SU-DHL-6 (cell line): Measurements from ENCODE around the gene EPN1.

Source experiments
- H2AFZ ChIP-seq: fragments of 200-600 bp; sonication (generic); 2 replicates; pipeline ENCODE4 v1.6.1; 2014; ENCODE audit warnings: low read depth, mild to moderate bottlenecking, moderate library complexity, mixed read lengths, antibody characterized with exemption, low read length; ENCODE audit not compliant: severe bottlenecking
- H3F3A ChIP-seq: fragments of 200-600 bp; shearing (Covaris generic); 2 replicates; pipeline ENCODE4 v1.6.0; 2016; ENCODE audit warnings: antibody characterized with exemption, mild to moderate bottlenecking; ENCODE audit not compliant: insufficient read depth
- H3K27ac ChIP-seq: fragments of 200-600 bp; sonication (generic); 2 replicates; pipeline ENCODE4 v1.5.1; 2016; ENCODE audit warnings: low read depth, mild to moderate bottlenecking, low read length, moderate library complexity, mixed read lengths
- H3K27me3 ChIP-seq: fragments of 200-600 bp; sonication (generic), shearing (Covaris generic); 2 replicates; pipeline ENCODE4 v1.6.0; 2014; ENCODE audit warnings: mild to moderate bottlenecking, low read length
- H3K36me3 ChIP-seq: fragments of 200-600 bp; sonication (generic); 2 replicates; pipeline ENCODE4 v1.6.1; 2014; ENCODE audit warnings: mild to moderate bottlenecking, low read length, mixed read lengths
- H3K4me2 ChIP-seq: fragments of 300-600, 200-600 bp; shearing (Covaris generic), sonication (generic); 2 replicates; pipeline ENCODE4 v1.6.0; 2014; ENCODE audit warnings: low read length, low read depth, mild to moderate bottlenecking; ENCODE audit not compliant: poor library complexity, severe bottlenecking
- H3K4me3 ChIP-seq: fragments of 200-600 bp; sonication (generic); 2 replicates; pipeline ENCODE4 v1.5.1; 2014; ENCODE audit warnings: antibody characterized with exemption, low read length, mild to moderate bottlenecking, mixed read lengths; ENCODE audit not compliant: insufficient read depth, poor library complexity, severe bottlenecking
- H3K79me2 ChIP-seq: fragments of 200-600 bp; sonication (generic); 2 replicates; pipeline ENCODE4 v1.6.1; 2014; ENCODE audit warnings: mild to moderate bottlenecking, low read length, moderate library complexity; ENCODE audit not compliant: insufficient read depth
- H3K9ac ChIP-seq: fragments of 200-600 bp; sonication (generic); 2 replicates; pipeline ENCODE4 v1.7.0; 2014; ENCODE audit warnings: mild to moderate bottlenecking, low read length
- H3K9me2 ChIP-seq: fragments of 200-600 bp; sonication (generic); replicated peaks from 2 replicates; pipeline ENCODE4 v1.6.1; 2014; ENCODE audit warnings: low read length; ENCODE audit not compliant: insufficient read depth
- H3K9me3 ChIP-seq: fragments of 200-600 bp; sonication (generic); 2 replicates; pipeline ENCODE4 v1.6.1; 2014; ENCODE audit warnings: low read length, mixed read lengths; ENCODE audit not compliant: insufficient read depth
- H4K20me1 ChIP-seq: fragments of 200-600 bp; sonication (generic); 2 replicates; pipeline ENCODE4 v1.6.1; 2014; ENCODE audit warnings: low read depth, mild to moderate bottlenecking, antibody characterized with exemption, low read length, moderate library complexity, mixed read lengths
- EZH2phosphoT487 ChIP-seq: fragments of 200-600 bp; sonication (generic), shearing (Covaris generic); conservative IDR thresholded peaks from 2 replicates; pipeline ENCODE4 v1.6.1; 2018; ENCODE audit warnings: mild to moderate bottlenecking, antibody characterized with exemption, low read length, moderate library complexity, mixed read lengths
- TF ChIP-seq, protein P1 (sequence below): fragments of 200-600 bp; sonication (generic); IDR thresholded peaks from one replicate; pipeline ENCODE4 v1.5.1; 2017; ENCODE audit warnings: antibody characterized with exemption, mild to moderate bottlenecking, low read length, moderate library complexity; ENCODE audit not compliant: insufficient read depth, poor library complexity, severe bottlenecking

EPN1 gene

GRCh38 chr19:55671054-55671378 lies 4.0 kb upstream of the EPN1 start:
- Histone ChIP-seq H3K27me3 (no peaks in the 10 kb centered on the region), H3K36me3 (peaks cover 8% of the 10 kb centered on the region; the same call in 1 of the 2 replicates)

DNA sequence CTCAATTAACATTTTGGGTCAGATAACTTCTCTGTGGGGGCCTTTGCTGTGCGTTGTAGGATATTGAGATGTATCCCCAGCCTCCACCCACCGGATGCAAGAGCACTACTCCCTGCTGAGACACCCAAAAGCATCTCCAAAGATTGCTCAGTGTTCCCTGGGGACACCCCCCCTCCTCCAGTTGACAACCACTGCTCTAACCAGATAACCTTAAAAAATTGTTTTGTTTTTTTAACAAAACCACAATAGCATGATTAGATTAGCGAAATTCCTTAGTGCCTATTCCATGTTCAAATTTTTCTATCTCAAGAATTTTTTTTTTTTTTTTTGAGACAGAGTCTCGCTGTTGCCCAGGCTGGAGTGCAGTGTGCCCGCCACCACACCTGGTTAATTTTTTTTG lies 2.6 kb upstream of the EPN1 start:
- Histone ChIP-seq H2AFZ (no peak overlapping the region), H3F3A (peaks cover 41% of the 10 kb centered on the region), H3K9me2 (no peaks in the 10 kb centered on the region), H3K79me2 (peaks cover 82% of the 10 kb centered on the region), H3K4me3 (no peak overlapping the region), H3K9me3 (no peaks in the 10 kb centered on the region), H4K20me1 (peaks cover 11% of the 10 kb centered on the region), H3K4me2 (no peak overlapping the region), H3K9ac (no peak overlapping the region), H3K36me3 (peaks cover 8% of the 10 kb centered on the region; the same call in 1 of the 2 replicates), H3K27ac (no peak overlapping the region), H3K27me3 (no peaks in the 10 kb centered on the region)
- TF ChIP-seq EZH2phosphoT487: no peak
- TF ChIP-seq, protein P1, sequence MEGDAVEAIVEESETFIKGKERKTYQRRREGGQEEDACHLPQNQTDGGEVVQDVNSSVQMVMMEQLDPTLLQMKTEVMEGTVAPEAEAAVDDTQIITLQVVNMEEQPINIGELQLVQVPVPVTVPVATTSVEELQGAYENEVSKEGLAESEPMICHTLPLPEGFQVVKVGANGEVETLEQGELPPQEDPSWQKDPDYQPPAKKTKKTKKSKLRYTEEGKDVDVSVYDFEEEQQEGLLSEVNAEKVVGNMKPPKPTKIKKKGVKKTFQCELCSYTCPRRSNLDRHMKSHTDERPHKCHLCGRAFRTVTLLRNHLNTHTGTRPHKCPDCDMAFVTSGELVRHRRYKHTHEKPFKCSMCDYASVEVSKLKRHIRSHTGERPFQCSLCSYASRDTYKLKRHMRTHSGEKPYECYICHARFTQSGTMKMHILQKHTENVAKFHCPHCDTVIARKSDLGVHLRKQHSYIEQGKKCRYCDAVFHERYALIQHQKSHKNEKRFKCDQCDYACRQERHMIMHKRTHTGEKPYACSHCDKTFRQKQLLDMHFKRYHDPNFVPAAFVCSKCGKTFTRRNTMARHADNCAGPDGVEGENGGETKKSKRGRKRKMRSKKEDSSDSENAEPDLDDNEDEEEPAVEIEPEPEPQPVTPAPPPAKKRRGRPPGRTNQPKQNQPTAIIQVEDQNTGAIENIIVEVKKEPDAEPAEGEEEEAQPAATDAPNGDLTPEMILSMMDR: no peak

More at GRCh38 chr19:55671054-55671378, 4.0 kb upstream of the EPN1 start:
- Histone ChIP-seq H3K27ac (no peak overlapping the region), H3K4me3 (no peak overlapping the region), H3K9ac (no peak overlapping the region), H2AFZ (no peak overlapping the region), H3K79me2 (peaks cover 82% of the 10 kb centered on the region), H3K9me2 (no peaks in the 10 kb centered on the region), H3K4me2 (no peak overlapping the region), H3F3A (peaks cover 27% of the 10 kb centered on the region), H3K9me3 (no peaks in the 10 kb centered on the region), H4K20me1 (peaks cover 11% of the 10 kb centered on the region)
- no peak for TF ChIP-seq EZH2phosphoT487
- TF ChIP-seq, protein P1: no peak

- Histone ChIP-seq H3K79me2 (peaks cover 79% of the 10 kb centered on the region), H3K9me3 (no peaks in the 10 kb centered on the region), H3K9ac (no peak overlapping the region), H3K4me2 (peak overlapping the region; percentile 10), H3F3A (peaks cover 50% of the 10 kb centered on the region), H3K36me3 (peaks cover 6% of the 10 kb centered on the region; the same call in 1 of the 2 replicates), H3K9me2 (no peaks in the 10 kb centered on the region), H2AFZ (no peak overlapping the region), H3K27me3 (no peaks in the 10 kb centered on the region), H3K4me3 (no peak overlapping the region), H3K27ac (peak overlapping the region; percentile 26; the same call in 1 of the 2 replicates), H4K20me1 (peaks cover 8% of the 10 kb centered on the region)
- TF ChIP-seq, protein P1: no peak
- no peak for TF ChIP-seq EZH2phosphoT487
Observed at GRCh38 chr19:55673465-55673864, 1.6 kb upstream of the EPN1 start.
